ENCODE data around the gene BRAP.
"Not testable (repeated sequence)": the region's sequence is repeated elsewhere in the genome, so short reads cannot be mapped to it uniquely, and the experiment has no call there.

BRAP gene

GRCh38 chr12:111672822-111673381 lies 12.9 kb downstream of the BRAP start:
- no peak for DNase-seq

GRCh38 chr12:111664961-111665865 lies 20.5 kb downstream of the BRAP start:
- no peak for DNase-seq

- DNase-seq: no peak
These were observed 21.3 kb downstream of the BRAP start for GRCh38 chr12:111664499-111664898.

DNA sequence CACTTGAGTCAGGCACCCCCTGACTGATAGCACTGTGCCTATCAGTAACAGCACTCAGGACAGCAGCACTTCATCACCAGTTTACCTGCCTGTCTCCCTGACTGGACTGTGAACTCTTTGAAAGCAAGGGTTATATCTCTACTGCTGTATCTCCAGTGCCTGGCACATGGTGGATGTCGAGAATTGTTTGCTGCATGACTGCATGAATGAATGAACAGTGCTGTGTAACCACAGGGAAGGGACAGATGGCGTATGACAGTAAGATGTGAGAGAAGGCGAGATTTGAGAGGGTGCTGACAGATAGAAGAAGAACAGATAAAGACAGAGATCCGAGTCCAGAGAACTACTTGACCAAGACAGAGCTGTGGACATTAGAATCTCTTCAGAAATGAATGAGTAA lies 29.7 kb downstream of the BRAP start:
- no peak for DNase-seq

- no peak for DNase-seq
These were observed 30.4 kb downstream of the BRAP start for GRCh38 chr12:111655356-111655755.

GRCh38 chr12:111653596-111653995 lies 32.2 kb downstream of the BRAP start:
- DNase-seq: no peak

DNA sequence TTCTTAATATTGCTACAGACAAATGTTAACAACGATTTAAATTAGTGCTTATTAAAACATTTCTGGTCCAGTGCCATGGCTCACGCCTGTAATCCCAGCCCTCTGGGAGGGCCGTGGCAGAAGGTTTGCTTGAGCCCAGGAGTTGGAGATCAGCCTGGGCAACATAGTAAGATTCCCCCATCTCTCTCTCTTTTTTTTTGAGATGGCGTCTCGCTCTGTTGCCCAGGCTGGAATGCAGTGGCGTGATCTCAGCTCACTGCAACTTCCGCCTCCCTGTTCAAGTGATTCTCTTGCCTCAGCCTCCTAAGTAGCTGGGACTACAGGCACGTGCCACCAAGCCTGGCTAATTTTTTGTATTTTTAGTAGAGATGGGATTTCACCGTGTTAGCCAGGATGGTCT lies 33.2 kb downstream of the BRAP start:
- DNase-seq: not testable (repeated sequence)

DNA sequence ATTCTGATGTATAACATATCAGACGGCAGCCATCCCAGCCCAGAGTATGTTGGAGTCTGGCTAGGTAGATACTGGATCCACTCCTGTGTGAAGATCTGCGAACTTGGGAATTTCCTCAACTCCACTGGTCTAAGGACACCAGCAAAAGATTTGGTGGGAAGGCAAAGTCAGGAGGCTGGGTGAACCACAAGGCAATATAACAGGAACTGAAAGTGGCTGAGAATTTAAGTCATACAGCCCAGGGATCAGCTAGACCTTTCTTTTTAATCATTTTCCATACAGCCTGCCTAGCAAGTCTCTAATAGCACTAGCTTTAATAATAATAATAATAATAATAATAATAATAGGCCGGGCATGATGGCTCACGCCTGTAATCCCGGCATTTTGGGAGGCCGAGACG lies 34.8 kb downstream of the BRAP start:
- no peak for DNase-seq

DNA sequence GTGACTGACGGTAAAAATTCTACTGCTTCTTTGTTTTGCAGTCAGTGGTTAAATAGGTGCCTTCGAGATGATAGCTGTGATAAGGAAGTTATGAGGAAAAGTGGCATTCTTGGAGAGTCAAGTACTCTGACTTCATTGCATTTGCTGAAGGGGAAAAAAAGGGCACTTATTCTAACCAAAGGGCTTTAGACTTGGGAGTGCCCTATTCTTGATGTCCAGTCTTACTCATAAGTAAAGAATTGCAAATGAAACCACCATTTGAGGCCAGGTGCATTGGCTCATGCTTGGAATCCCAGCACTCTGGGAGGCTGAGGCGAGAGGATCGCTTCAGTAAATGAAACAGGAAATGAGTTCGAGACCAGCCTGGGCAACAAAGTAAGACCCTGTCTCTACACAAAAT lies 40.3 kb downstream of the BRAP start:
- DNase-seq: no peak

- DNase-seq: no peak
These were observed 42.3 kb downstream of the BRAP start for GRCh38 chr12:111643427-111643826.

DNA sequence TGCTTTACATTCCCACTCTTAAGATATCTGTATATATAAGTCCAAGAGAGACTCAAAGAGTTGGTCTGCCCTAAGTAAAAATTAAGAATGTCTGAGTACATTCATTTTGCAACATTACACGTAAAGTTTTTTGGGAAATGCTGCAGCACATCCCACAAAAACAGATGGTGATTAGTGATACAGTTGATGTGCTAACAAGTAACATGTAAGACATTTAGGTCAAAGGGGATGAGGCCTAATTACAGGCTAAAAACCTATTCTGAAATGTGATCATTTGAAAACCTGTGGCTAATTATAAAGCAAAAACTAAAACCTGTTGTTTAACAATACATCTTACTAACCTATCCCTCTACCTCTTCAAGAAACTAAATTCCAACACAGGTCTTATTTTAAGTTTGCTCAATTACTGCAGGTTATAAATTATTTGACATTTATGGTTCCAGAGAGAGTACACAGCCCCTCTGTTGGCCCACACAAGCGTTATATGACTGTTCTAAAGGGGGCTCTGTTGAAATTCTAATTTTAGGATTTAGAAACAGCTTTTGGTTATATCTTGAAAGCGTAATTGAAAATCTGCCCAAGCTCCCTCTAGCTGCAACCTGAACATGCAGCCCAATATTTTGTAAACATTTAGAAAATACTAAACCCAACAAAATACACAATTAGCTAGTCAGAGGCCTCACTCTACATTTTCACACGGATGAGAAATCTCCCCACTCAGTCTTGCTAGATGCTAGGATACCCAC lies 42.9 kb downstream of the BRAP start:
- no peak for DNase-seq

DNA sequence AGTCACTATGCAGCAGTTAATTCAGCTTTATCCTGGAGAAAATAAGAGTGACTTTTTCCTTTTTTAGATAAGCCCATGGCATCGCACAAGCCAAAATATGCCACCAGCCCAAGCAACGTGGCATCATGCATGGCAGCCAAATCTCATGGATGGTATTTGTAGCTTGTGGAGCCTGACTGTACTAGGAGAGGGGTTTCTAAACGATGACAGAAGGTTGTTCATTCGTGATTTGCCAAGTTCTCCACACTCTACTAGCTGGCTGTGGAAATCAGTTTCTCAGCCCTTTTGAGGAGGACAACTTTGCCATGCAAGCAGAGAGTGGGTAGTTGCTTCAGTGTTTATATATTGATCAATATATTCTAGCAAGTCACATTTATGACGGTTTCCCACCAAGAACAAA lies 45.2 kb downstream of the BRAP start:
- DNase-seq: no peak

GRCh38 chr12:111638556-111638955 lies 47.2 kb downstream of the BRAP start:
- no peak for DNase-seq

GRCh38 chr12:111636209-111636945 lies 49.4 kb downstream of the BRAP start:
- no peak for DNase-seq

GRCh38 chr12:111635524-111635923 lies 50.2 kb downstream of the BRAP start:
- DNase-seq: no peak

GRCh38 chr12:111628505-111629260 lies 57.1 kb downstream of the BRAP start:
- DNase-seq: no peak

DNA sequence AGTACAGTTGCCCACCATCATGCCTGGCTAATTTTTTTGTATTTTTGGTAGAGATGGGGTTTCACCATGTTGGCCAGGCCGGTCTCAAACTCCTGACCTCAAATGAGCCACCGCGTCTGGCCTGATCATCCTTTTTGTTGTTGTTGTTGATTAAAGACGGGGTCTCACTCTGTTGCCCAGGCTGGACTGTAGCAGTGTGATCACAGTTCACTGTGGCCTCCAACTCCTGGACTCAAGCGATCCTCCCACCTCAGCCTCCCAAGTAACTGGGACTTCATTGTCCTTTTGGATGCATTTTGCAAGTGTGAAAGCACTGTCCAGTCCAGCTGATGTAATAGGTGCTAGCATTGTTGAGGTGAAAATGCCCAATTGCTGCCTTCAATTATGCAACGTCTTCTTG lies 59.5 kb downstream of the BRAP start:
- DNase-seq: no peak

GRCh38 chr12:111624540-111624939 lies 61.2 kb downstream of the BRAP start:
- no peak for DNase-seq

- DNase-seq: not testable (repeated sequence)
These were observed 67.9 kb downstream of the BRAP start for GRCh38 chr12:111617841-111618240.

DNA sequence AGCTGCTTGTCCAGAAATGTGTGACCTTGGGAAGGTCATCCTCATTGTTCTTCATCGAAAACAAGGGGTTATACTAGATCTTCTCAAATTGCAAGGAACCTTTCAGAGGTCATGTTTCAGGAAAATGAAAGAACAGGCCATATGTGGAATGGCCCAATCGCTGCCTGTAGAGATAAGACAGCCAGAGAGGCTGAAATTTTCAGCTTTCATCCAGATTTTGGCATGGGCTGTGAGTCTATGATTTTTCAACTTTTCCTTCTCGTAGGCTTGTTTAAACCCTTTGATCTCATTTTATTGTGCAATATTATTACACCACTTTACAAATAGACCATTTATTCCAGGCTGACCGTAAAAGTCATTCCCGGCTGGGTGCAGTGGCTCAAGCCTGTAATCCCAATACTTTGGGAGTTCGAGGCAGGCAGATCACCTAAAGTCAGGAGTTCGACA lies 69.6 kb downstream of the BRAP start:
- no peak for DNase-seq

GRCh38 chr12:111607239-111607638 lies 78.5 kb downstream of the BRAP start:
- no peak for DNase-seq

DNA sequence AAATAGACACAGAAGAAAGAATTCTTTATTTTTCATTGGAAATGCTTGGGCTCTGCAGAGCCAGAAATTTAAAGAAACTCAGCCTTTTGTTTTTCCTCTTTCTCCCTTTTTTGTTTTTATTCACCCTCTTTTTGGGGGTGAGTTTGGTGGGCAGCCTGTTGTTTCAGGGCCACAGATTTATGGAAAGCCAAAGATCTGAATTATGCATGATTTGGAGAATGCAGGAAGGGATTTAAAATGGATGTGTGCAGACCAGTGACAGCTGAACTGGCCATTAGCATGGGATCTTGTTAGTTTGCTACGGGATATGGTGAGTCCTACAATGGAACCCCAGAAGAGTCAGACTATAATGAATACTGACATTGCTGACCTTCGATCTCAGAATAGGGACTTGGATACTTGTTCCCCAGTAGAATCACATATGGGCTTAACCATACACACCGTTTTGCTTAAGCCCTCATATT lies 79.0 kb downstream of the BRAP start:
- no peak for DNase-seq
